Measurements from ENCODE around the gene NLRP6.
A peak's percentile ranks its signal among the peaks of the same experiment; 100 is the strongest.

The NLRP6 gene

GRCh38 chr11:256952-257737, 21.1 kb upstream of the NLRP6 start:
- DNase-seq = no peak

- DNase-seq = no peak
These were observed 20.3 kb upstream of the NLRP6 start for GRCh38 chr11:257766-258493.

GRCh38 chr11:259413-259812, 18.8 kb upstream of the NLRP6 start:
- no peak for DNase-seq

GRCh38 chr11:261624-262023, 16.6 kb upstream of the NLRP6 start:
- no peak for DNase-seq

- peak; percentile 17 for DNase-seq
These were observed 11.3 kb upstream of the NLRP6 start for GRCh38 chr11:266676-267439.

- DNase-seq = peak; percentile 40
These were observed 10.7 kb upstream of the NLRP6 start for GRCh38 chr11:267491-267994.

GRCh38 chr11:268716-269145, 9.5 kb upstream of the NLRP6 start:
- DNase-seq = peak; percentile 65

- peak; percentile 87 for DNase-seq
These were observed 8.9 kb upstream of the NLRP6 start for GRCh38 chr11:269146-269890.

- DNase-seq = no peak
These were observed 7.5 kb upstream of the NLRP6 start for GRCh38 chr11:270451-271318.

GRCh38 chr11:271319-271715, 6.9 kb upstream of the NLRP6 start:
- no peak for DNase-seq

- DNase-seq = no peak
These were observed 5.8 kb upstream of the NLRP6 start for GRCh38 chr11:272195-272930.

GRCh38 chr11:272931-273198, 5.3 kb upstream of the NLRP6 start:
- no peak for DNase-seq

GRCh38 chr11:276219-276618, 2.0 kb upstream of the NLRP6 start:
- DNase-seq = no peak

GRCh38 chr11:279040-279965, 1.1 kb downstream of the NLRP6 start:
- DNase-seq = no peak

GRCh38 chr11:279966-280705, 1.9 kb downstream of the NLRP6 start:
- DNase-seq = no peak

GRCh38 chr11:280706-281485, 2.7 kb downstream of the NLRP6 start:
- DNase-seq = no peak

- DNase-seq = no peak
These were observed 3.4 kb downstream of the NLRP6 start for GRCh38 chr11:281486-282161.

- DNase-seq = no peak
These were observed 4.0 kb downstream of the NLRP6 start for GRCh38 chr11:282171-282570.

Measured in activated CD4-positive, alpha-beta T cell treated with anti-CD3 and anti-CD28 coated beads, Interleukin-2, Interleukin-6, amounts not matched to agents 100 ng/mL and 50 ng/mL, durations not matched to agents 16 hours and 8 hours (primary cell).